ENCODE results near the gene TBX10.
"Not testable (repeated sequence)": the region's sequence is repeated elsewhere in the genome, so short reads cannot be mapped to it uniquely, and the experiment has no call there.

- not testable (repeated sequence) for TF ChIP-seq JUND (IDR thresholded peaks at IDR 0.05); CTCF (IDR thresholded peaks at IDR 0.05; ENCODE audit: low read depth, low read length, missing input control); REST (IDR thresholded peaks at IDR 0.05); GABPA (IDR thresholded peaks at IDR 0.05 in 1 of 2, conservative IDR thresholded peaks at IDR 0.05 in 1 of 2)
These were observed 42.8 kb upstream of the TBX10 start for GRCh38 chr11:67682126-67683034.
